Measurements from ENCODE around the gene LRP3.

Gene LRP3

DNA sequence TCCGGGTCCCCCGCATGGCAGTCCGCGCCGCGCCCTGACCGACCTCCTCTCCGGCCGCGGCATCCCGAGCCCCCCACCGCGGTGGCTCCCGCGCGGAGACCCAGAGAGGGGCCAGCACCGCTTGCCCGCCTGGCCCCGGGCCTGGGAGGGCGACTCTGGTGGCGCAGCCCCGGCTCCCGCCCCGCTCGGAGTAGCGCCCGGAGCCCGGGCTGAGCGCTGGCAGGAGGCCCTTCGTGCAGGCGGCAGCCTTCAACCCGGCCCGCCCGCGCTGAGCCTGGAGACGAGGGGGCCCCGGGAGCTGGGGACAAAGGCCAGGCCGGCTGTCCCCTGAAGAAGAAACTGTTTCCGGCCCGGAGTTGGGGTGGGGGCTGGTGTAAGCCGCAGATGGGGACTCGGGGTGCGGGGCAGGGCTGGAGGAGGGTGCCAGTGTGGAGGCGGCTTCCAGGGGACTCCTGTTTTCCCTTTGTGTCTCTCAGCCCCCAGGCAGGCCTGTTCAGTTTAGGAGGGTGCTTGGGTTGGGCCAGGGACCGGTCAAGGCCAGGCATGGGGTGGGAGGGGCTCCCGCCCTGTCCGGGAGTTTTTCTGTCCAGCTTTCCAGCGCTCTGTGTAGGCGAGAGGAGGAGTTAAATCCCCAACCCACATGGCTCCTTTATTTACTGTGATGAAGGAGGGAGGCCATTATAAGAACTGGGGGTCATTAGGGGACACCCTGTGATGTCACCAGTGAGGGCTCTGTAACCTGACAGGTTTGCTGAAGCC lies 935 bp downstream of the LRP3 start:
- ChIA-PET POLR2A (no interaction called here), CTCF (interaction anchor here (1.4 to 3.0 kb wide), 3 partner anchors 10 to 583 kb away, joined by 3 to 15 read pairs (median 7); no protein-coding TSS in a partner anchor)
- no peak for DNase-seq (ENCODE audit: extremely low spot score)
- TF ChIP-seq, protein P1, sequence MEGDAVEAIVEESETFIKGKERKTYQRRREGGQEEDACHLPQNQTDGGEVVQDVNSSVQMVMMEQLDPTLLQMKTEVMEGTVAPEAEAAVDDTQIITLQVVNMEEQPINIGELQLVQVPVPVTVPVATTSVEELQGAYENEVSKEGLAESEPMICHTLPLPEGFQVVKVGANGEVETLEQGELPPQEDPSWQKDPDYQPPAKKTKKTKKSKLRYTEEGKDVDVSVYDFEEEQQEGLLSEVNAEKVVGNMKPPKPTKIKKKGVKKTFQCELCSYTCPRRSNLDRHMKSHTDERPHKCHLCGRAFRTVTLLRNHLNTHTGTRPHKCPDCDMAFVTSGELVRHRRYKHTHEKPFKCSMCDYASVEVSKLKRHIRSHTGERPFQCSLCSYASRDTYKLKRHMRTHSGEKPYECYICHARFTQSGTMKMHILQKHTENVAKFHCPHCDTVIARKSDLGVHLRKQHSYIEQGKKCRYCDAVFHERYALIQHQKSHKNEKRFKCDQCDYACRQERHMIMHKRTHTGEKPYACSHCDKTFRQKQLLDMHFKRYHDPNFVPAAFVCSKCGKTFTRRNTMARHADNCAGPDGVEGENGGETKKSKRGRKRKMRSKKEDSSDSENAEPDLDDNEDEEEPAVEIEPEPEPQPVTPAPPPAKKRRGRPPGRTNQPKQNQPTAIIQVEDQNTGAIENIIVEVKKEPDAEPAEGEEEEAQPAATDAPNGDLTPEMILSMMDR (IDR thresholded peaks at IDR 0.05; ENCODE audit: control extremely low read depth, extremely low read depth, low read depth, missing control alignments), result no peak

DNA sequence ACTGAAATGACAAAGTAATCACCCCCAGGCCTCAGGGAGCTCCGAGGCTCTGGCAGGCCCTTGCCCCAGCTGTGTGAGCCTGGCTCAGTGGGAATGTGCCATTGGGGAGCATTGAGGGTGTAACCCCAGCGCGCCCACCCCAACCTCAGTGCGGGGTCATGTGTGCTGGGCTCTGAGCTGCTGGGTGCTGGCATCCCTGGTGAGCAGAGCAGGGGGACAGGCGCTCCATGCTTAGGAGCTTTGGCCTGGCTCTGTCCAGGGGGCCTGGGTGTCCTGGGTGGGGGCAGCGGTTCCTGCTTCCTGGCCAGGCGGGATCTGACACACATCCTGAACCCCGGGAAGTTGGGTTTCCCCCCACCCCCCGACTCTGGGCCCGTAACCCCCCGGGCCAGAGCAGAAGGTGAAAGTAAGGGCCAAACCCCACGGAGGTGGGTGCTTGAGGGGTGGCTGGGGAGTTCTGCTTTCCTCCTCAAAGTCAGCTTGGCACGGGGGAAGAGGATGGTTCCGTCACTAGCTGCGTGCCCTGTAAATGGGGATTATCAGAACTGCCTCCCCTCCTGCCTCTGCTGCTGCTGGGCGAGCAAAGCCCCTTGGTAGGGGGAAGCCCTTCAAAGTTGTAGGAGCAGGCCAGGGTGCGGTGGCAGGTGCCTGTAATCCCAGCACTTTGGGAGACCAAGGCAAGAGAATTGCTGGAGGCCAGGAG lies 1.7 kb downstream of the LRP3 start:
- TF ChIP-seq, protein P1 (IDR thresholded peaks at IDR 0.05; ENCODE audit: control extremely low read depth, extremely low read depth, low read depth, missing control alignments), result no peak
- DNase-seq (ENCODE audit: extremely low spot score), result no peak
- ChIA-PET CTCF (interaction anchor here (1.4 to 3.0 kb wide), 3 partner anchors 11 to 582 kb away, joined by 3 to 15 read pairs (median 7); no protein-coding TSS in a partner anchor), POLR2A (no interaction called here)

DNA sequence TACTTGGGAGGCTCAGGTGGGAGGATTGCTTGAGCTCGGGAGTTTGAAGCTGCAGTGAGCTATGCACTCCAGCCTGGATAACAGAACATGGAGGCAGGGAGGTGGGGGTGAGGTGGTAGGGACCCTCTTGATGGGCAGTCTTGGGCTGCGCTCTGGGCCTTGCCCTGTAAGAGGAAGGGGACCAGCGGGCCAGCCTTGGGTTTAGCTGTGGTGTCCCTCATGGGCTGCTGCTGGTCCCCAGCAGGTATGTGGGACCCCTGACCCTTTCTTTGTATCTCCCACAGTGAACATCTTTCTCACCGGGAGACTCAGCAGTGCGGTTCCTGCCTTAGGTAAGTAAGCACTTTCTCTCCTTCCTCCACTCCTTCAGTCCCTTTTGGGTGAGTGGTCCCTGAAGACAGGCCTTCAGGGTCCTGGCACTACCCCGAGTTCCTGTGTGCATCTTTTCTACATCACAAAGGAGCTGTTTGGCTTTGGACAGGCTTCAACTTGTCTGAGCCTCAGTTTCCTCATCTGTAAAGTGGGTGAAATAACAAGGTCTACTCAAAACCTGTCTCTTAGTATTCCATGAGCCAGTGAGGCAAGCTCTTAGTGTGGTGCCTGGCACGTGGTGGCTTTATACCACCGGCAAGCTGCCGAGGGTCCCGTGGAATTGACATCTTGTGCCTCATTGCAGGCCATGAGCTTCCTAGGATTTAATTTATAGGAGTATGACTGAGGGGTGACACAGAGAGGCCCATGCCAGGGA lies 2.5 kb downstream of the LRP3 start:
- ChIA-PET CTCF (interaction anchor here (1.4 to 3.0 kb wide), 4 partner anchors 12 to 581 kb away, joined by 3 to 15 read pairs (median 5); no protein-coding TSS in a partner anchor), POLR2A (no interaction called here)
- DNase-seq (ENCODE audit: extremely low spot score), result no peak
- TF ChIP-seq, protein P1 (IDR thresholded peaks at IDR 0.05; ENCODE audit: control extremely low read depth, extremely low read depth, low read depth, missing control alignments), result no peak

- TF ChIP-seq, protein P1 (IDR thresholded peaks at IDR 0.05; ENCODE audit: control extremely low read depth, extremely low read depth, low read depth, missing control alignments), result no peak
- ChIA-PET CTCF (interaction anchor here (1.2 to 3.0 kb wide), 4 partner anchors 13 to 216 kb away, joined by 3 to 15 read pairs (median 5); no protein-coding TSS in a partner anchor), POLR2A (interaction anchor here (1.2 kb wide), 1 partner anchor 21 kb away, joined by 3 read pairs; no protein-coding TSS in a partner anchor)
- no peak for DNase-seq (ENCODE audit: extremely low spot score)
Measured at GRCh38 chr19:33197591-33198000, 3.5 kb downstream of the LRP3 start.

GRCh38 chr19:33198169-33198568 lies 4.0 kb downstream of the LRP3 start:
- no peak for DNase-seq (ENCODE audit: extremely low spot score)
- CTCF ChIA-PET, result interaction anchor here (1.2 to 2.1 kb wide), 2 partner anchors 54 to 216 kb away, joined by 3 to 7 read pairs; no protein-coding TSS in a partner anchor

More at GRCh38 chr19:33198169-33198568, 4.0 kb downstream of the LRP3 start:
- POLR2A ChIA-PET, result interaction anchor here (1.2 kb wide), 1 partner anchor 22 kb away, joined by 3 read pairs; no protein-coding TSS in a partner anchor
- TF ChIP-seq, protein P1 (IDR thresholded peaks at IDR 0.05; ENCODE audit: control extremely low read depth, extremely low read depth, low read depth, missing control alignments), result no peak

Data from GM10248 (cell line).